GM10248 (cell line): Measurements from ENCODE around the gene DPEP3.

Source experiments
- CTCF ChIA-PET: fragments of 300-600 bp; sonication (Branson Sonifier 250); formaldehyde crosslinking; extraction: SDS; loops from one replicate; lab custom pipeline; 2021; ENCODE audit warnings: antibody characterized with exemption; lab: Yijun Ruan, JAX
- POLR2A ChIA-PET: fragments of 350-650 bp; sonication (Branson Sonifier 250); formaldehyde crosslinking; extraction: SDS; loops from one replicate; lab custom pipeline; 2020; ENCODE audit warnings: antibody characterized with exemption; lab: Yijun Ruan, JAX
- DNase-seq: peaks from one replicate; pipeline ENCODE4 v3.0.0; 2012; ENCODE audit errors: extremely low spot score
- CTCF ChIP-seq: IDR thresholded peaks from 2 replicates; pipeline ENCODE4 v1.5.1; 2012; ENCODE audit warnings: mild to moderate bottlenecking, low read depth; ENCODE audit errors: extremely low read depth, missing control alignments, control extremely low read depth

DPEP3 gene

GRCh38 chr16:67963662-67964321 lies 16.5 kb downstream of the DPEP3 start:
- no peak for DNase-seq
- ChIA-PET POLR2A (interaction anchor here (0.7 kb wide), 1 partner anchor 28 kb away, joined by 3 read pairs; no protein-coding TSS in a partner anchor), CTCF (interaction anchor here (0.7 to 2.2 kb wide), 3 partner anchors 31 to 77 kb away, joined by 3 to 9 read pairs (median 5); no protein-coding TSS in a partner anchor)
- TF ChIP-seq CTCF, result no peak

- no peak for DNase-seq
- no peak for TF ChIP-seq CTCF
- POLR2A ChIA-PET, result interaction anchor here (0.8 kb wide), 1 partner anchor 28 kb away, joined by 3 read pairs; no protein-coding TSS in a partner anchor
- CTCF ChIA-PET, result interaction anchor here (1.2 to 1.5 kb wide), 2 partner anchors 21 to 77 kb away, joined by 3 to 4 read pairs; no protein-coding TSS in a partner anchor
Measured at GRCh38 chr16:67963292-67963661, 17.0 kb downstream of the DPEP3 start.

- ChIA-PET POLR2A (no interaction called here), CTCF (interaction anchor here (1.2 to 1.5 kb wide), 2 partner anchors 19 to 78 kb away, joined by 3 to 4 read pairs; no protein-coding TSS in a partner anchor)
- TF ChIP-seq CTCF, result no peak
- no peak for DNase-seq
Measured at GRCh38 chr16:67962135-67962534, 18.2 kb downstream of the DPEP3 start.

GRCh38 chr16:67961551-67961957 lies 18.7 kb downstream of the DPEP3 start:
- DNase-seq, result no peak
- POLR2A ChIA-PET, result no interaction called here
- CTCF ChIA-PET, result no interaction called here
- TF ChIP-seq CTCF, result no peak

GRCh38 chr16:67959536-67960329 lies 20.6 kb downstream of the DPEP3 start:
- TF ChIP-seq CTCF, result no peak
- DNase-seq, result no peak
- CTCF ChIA-PET, result interaction anchor here (1.3 to 2.1 kb wide), 6 partner anchors 10 to 106 kb away, joined by 4 to 9 read pairs (median 5); no protein-coding TSS in a partner anchor
- POLR2A ChIA-PET, result interaction anchor here (0.5 to 0.7 kb wide), 3 partner anchors 9 to 332 kb away, joined by 3 to 4 read pairs (median 4); no protein-coding TSS in a partner anchor

GRCh38 chr16:67957622-67958021 lies 22.7 kb downstream of the DPEP3 start:
- TF ChIP-seq CTCF, result no peak
- ChIA-PET POLR2A (no interaction called here), CTCF (interaction anchor here (2.4 kb wide), 1 partner anchor 15 kb away, joined by 5 read pairs; no protein-coding TSS in a partner anchor)
- DNase-seq, result no peak
